HG03354 (cell line): ENCODE measurements around the gene SEMA6B.

Experiments
- ATAC-seq: cut with Tn5 transposase; IDR thresholded peaks from one replicate; pipeline ENCODE4 v1.9.1; 2021; ENCODE audit warnings: mild to moderate bottlenecking; ENCODE audit not compliant: unreplicated experiment, poor library complexity, severe bottlenecking

SEMA6B gene

GRCh38 chr19:4513248-4513647 is 46.2 kb downstream of the SEMA6B start:
- ATAC-seq, result no peak

GRCh38 chr19:4512070-4512469 is 47.4 kb downstream of the SEMA6B start:
- ATAC-seq, result no peak

GRCh38 chr19:4511300-4512054 is 48.0 kb downstream of the SEMA6B start:
- ATAC-seq, result no peak

- no peak for ATAC-seq
These were observed 48.8 kb downstream of the SEMA6B start for GRCh38 chr19:4510435-4511255.

- ATAC-seq, result no peak
These were observed 50.8 kb downstream of the SEMA6B start for GRCh38 chr19:4508698-4509097.

- ATAC-seq, result no peak
These were observed 51.7 kb downstream of the SEMA6B start for GRCh38 chr19:4507804-4508203.

GRCh38 chr19:4507150-4507452 is 52.4 kb downstream of the SEMA6B start:
- no peak for ATAC-seq

GRCh38 chr19:4506449-4507149 is 52.9 kb downstream of the SEMA6B start:
- ATAC-seq, result no peak

- ATAC-seq, result no peak
These were observed 53.7 kb downstream of the SEMA6B start for GRCh38 chr19:4505570-4506448.

- no peak for ATAC-seq
These were observed 54.5 kb downstream of the SEMA6B start for GRCh38 chr19:4504891-4505569.

- no peak for ATAC-seq
These were observed 55.2 kb downstream of the SEMA6B start for GRCh38 chr19:4504297-4504701.

- no peak for ATAC-seq
These were observed 55.7 kb downstream of the SEMA6B start for GRCh38 chr19:4503825-4504170.

GRCh38 chr19:4503132-4503824 is 56.2 kb downstream of the SEMA6B start:
- ATAC-seq, result no peak

GRCh38 chr19:4502282-4503131 is 57.0 kb downstream of the SEMA6B start:
- ATAC-seq, result no peak

- no peak for ATAC-seq
These were observed 57.8 kb downstream of the SEMA6B start for GRCh38 chr19:4501691-4502090.

- ATAC-seq, result no peak
These were observed 58.5 kb downstream of the SEMA6B start for GRCh38 chr19:4500841-4501591.

GRCh38 chr19:4499855-4500254 is 59.6 kb downstream of the SEMA6B start:
- ATAC-seq, result no peak
